ENCODE results near the gene IPO11.
A peak's percentile ranks its signal among the peaks of the same experiment; 100 is the strongest.

The IPO11 gene

DNA sequence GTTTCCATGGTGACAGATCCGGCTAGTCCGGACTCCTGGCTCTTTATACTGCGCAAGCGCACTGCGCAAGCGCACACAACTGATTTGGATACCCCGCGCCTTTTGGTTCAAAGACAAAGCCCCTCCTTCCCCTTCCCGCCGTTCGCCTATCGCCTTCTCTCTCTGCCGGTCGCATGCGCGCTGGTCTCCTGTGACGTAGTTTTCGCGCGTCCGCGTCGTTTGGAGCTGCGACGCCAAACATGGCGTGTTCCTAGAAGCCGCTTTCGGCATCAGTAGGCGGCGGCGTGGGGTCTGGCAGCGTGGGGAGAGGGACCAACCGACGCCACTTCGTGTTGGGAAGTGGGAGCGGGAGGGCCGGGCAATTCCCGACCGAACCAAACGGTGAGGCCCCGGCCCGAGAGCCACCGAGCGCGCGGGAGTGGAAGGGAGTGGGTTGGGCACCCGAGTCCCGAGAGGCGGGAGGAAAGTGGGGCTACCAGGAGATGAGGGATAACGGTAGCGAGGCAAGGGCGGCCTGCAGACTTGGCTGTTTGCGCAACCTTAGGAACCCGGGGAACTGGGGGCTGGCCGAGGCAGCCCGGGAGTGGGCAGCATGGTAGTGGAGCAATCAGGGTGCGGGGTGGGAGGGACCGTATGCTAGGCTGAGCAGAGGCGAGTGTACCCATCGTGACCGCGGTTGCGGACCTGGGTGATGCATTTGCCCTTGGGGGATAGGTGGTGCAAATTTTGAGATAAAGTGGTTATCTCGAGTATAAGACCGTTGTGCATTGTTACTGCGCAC, at the start of gene IPO11:
Gene IPO11, plus strand, starts transcription at position 215 of the 781 bp plus-strand sequence. CDS start 24,517 bp downstream, outside the sequence.
- peak; percentile 99 for FAIRE-seq

DNA sequence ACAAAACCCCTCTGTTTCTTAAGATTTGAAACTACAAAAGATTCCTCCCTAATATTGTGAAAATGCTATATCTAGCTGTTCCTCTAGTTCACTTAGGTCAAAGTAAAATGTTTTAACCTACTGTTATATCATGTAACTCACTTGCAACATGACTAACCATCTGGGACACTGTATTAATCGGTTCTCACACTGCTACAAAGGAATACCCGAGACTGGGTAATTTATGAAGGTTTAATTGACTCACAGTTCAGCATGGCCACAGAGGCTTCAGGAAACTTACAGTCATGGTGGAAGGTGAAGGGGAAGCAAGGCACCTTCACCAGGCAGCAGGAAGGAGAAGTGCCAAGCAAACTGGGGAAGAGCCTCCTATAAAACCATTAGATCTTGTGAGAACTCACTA, 43.5 kb upstream of the IPO11 start:
- no peak for FAIRE-seq

DNA sequence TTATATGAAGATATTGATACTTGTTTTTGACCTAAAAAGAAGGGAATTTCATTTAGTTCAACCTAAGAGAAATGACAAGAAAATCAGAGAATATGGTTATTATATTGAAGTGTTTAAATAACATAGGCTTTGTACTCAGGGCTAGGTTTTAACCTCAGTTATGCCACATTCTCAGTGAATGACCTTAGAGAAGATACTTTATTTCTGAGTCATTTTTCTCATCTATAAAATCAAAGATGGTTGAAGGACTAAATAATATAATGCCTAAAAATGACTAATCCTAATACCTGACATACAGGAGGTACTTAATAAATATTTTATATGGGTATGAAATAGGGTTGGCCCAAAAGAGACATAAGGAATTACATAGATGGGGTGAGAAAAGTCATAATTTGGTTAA, 41.2 kb upstream of the IPO11 start:
- no peak for FAIRE-seq

DNA sequence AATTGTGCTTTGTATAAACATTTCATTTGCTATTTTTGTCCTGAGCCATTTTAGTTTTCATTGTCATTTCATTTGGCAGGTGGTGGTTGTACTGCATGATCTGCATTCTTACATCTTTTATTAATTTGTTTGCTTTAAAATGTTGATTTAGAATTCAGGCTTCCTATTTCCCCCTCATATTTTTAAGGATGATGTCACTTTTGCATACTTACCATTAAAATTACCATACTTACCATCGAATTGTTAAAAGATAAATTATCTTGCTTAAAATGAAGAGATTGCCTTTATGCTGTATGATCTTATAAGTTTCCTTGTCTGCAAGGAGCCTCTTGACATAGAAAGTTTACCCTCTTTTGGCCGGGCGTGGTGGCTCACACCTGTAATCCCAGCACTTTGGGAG, 40.0 kb upstream of the IPO11 start:
- FAIRE-seq, result no peak

DNA sequence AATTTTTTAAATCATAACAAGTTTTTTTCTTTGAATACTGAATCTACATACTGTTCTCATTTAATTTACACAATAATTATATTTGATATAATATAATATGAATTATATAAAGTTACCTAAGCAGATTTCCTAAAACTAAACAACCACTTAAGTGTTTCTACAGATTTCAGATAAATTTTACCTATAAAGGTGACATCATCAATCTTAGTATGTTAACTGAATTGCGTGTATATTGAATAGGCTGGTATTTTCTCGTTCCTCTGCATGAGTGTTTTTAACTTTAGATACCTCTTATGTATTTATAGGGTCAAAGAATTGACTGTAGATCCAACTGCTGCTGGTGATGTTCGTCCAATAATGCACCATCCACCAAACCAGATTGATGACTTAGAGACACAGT, 39.2 kb upstream of the IPO11 start:
- FAIRE-seq, result no peak

DNA sequence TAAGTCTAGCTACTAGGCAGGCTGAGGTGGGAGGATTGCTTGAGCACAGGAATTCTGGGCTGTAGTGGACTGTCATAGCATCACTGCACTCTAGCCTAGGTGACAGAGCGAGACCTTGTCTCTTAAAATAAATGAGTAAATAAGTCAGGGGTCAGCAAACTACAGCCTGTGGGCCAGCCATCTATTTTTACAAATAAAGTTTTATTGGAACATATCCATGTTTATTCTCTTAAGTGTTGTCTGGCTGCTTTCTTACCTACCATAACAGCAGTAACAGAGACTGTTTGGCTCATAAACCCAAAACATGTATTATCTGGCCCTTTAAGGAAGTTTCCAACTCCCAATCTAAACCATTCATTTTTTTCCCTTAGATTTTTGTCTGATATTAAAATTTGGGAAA, 38.5 kb upstream of the IPO11 start:
- FAIRE-seq, result no peak

DNA sequence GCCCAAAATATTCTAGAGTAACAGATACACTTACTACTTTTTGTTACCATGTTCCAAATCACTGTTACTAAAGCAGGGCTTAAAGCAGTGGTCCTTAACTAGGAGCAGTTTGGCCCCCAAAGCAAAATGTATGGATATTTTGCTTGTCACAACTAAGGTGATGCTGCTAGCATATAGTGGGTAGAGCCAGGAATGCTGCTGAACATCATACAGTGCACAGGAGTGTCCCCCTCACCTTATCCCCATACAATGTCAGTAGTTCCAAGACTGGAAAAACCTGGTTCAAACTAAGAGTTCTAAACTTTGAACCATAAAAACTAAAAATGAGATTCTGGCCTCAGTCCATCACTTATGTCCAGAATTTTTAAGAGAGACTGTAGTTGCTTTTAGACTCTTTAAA, 36.9 kb upstream of the IPO11 start:
- FAIRE-seq, result no peak

DNA sequence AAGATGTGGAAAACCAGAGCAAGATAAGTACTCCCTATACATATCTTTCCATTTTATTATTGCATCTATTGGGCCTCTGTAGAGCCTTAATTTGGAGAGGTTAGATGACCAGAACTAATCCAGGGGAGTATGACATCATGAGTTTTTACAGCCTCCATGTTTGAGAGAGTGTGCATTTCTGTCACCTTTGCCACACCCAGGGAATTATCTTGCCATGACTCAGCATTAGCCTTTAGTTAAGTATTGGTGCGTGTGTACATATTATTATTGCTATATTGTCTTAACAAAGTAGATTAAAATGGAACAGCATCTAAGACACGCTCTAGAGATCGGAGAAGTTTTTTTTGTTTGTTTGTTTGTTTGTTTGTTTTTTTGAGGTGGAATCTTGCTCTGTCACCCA, 36.5 kb upstream of the IPO11 start:
- FAIRE-seq, result no peak

DNA sequence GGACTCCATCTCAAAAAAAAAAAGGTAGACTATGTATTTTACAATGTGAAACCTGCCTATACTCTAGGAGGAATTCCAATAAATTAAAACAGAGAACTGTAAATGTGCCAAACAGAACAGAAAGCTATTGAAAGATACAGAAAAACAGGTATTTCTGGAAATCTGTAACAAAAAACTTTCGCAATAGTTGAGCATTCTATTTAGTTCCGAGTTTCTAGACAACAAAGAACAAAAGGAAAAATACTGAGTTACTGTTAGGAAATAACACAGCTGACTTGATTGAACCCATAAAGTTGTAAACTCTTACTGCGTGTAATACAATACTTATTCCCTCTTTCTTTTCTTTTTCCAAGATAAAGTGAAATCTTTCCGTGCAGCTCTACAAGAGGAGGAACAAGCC, 27.4 kb upstream of the IPO11 start:
- no peak for FAIRE-seq

DNA sequence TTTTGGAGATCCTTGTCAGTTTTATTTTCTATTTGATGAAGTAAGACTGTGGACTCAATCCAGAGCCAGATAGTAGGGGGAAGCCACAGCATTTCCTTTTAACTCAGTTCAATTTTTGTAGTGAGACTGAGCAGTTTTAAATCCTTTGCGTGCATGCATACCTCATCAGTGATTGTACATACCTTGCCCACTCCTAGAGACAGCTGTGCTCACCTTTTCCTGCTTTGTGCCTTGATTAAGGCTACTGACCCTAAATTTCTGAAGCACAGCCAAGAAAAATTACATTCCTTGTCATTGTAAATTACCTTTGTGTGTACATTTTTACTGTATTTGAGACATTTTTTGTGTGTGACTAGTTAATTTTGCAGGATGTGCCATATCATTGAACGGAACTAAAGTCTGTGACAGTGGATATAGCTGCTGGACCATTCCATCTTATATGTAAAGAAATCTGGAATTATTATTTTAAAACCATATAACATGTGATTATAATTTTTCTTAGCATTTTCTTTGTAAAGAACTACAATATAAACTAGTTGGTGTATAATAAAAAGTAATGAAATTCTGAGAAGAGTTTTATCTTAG, 26.7 kb upstream of the IPO11 start:
- no peak for FAIRE-seq

DNA sequence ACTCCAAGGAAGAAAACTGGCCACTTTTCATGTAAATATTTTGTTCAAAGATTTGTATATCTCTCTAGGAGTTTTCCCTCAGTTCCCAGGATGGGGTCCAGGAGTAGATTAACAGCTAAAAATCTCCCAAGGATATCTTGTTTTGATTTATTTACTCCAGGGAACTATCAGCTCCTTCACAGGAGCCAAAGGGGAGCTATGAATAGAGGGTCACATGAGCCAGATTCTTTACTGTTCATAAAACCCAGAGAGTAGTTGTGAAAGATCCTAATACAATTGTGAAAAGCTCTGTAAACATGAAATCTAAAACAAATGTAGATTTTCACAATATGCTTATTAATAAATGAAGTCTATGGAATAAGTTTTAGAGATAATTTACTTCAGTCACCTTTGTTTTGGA, 25.7 kb upstream of the IPO11 start:
- no peak for FAIRE-seq

DNA sequence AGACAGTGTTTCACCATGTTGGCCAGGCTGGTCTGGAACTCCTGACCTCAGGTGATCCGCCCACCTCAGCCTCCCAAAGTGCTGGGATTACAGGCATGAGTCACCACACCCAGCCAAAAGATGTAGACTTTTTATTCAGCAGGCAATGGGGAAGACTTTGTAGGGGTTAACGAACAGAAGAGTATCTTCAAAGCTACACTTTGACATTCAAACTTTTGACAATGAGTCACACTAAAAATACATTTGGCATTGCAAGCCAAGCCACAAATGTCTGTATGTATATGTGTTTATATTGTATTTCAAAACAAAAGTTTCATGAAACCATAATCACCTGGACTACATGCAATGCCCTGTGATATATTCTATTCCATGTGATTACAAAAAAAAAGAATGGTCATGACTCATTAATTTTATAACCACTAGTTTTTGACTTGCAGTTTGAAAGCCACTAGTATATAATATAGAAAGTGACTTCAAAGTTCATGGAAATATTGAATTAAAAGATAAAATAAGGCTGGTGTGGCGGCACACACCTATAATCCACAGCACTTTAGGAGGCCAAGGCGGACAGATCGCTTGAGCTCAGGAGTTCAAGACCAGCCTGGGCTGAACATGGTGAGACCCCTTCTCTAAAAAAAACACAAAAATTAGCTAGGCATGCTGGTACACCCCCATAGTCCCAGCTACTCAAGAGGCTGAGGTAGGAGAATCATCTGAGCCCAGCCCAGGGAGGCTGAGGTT, 17.2 kb upstream of the IPO11 start:
- FAIRE-seq, result no peak

DNA sequence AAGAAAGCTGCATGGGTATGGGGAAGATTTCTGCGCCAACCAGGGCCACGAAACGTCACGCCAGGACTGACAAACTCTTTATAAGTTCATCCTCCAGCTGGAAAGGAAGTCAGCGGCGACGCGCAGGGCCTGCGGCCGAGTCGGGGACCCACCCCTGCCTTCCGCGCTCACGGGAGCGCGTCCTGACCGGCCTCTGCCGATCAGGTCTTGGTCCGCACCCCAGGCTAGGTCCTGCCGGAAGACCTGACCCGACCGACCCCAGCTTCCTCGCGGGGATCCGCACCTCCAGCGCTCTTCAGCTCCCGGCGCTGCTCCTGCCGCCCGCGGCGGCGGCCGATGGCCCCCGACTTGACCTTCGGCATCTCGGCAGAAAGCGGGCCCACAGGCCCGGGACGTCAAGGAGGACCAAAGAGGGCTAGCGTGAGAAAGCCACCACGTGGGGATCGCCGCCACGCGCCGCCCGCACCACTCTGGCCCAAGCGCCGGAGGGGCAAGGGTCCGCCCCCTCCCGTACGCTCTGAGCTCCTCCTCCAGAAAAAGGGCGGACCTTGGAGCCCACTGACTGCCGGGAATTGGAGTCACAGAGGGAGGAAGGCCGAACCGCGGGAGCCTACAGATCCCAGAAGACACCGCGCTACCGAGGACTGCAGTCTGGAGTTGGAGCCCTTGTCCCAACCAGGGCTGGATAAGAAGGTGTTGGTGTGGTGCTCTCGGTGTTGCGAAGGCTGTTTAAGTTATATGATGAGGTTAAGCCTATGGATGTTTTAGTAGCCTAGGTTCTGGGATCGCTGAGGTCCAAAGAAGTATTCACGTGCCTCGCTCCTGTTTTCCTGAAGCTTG, 8.9 kb upstream of the IPO11 start, which contains the start of gene DIMT1:
Gene DIMT1, minus strand, starts transcription at position 495 of the 840 bp plus-strand sequence. Its CDS starts 133 bp downstream, at position 362.
- FAIRE-seq, result peak; percentile 92

DNA sequence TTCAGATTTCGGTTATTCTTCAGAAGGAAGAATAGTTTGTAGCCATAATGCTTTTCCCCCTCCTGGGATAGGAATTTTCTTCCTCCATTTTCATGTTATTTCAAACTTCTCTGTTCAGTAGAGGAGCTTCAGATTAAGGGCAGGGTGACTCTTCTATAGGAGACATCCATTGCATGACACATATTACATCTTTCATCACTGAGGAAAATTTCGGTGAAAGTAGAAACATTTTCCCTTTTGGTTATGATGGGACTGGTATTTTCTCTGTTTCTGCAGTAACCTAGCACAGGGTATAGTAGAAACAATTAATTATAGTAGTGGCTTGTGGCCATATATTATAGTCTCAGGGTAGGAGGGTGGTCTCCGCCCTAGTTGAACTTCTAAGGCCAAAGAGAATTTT, 1.1 kb downstream of the IPO11 start:
- FAIRE-seq, result no peak

DNA sequence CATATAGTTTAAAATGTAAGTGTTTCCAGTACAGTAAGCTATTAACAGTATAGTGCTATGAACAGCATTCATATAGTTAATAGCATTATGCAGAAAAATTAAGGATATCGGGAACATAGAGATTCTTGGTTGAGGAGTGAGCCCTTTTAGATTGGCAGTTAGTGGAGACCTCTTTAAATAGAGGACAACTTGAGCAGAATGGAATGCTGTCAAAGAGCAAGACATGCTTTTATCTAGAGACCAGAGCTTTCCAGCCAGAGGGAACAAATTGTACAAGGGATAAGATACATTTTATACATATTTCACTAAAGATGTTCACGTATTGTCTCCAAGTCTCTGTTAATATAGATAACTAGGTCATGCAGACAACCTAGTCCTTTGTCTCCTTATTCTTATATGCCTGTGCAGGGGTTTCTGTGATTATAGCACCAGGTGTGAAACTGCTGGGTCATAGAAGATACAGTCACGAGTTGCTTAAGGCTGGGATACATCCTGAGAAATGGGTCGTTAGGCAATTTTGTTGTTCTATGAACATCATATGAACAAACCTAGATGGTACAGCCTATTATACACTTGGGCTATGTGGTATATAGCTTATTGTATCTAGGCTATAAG, 6.0 kb downstream of the IPO11 start:
- FAIRE-seq, result no peak

DNA sequence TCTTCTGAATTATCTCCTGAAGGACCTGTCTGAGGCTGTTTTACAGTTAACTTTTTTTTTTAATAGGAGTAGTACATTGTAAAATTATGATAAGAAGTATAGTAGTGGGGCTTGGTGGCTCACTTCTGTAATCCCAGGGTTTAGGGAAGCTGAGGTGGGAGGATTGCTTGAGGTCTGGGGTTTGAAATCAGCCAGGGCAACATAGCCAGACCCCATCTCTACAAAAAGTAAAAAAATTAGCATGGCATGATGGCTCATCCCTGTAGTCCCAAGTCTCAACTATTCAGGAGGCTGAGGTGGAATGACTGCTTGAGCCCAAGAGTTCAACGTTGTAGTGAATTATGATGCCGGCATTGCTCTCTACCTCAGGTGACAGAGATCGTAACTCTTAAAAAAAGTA, 7.0 kb downstream of the IPO11 start:
- no peak for FAIRE-seq

DNA sequence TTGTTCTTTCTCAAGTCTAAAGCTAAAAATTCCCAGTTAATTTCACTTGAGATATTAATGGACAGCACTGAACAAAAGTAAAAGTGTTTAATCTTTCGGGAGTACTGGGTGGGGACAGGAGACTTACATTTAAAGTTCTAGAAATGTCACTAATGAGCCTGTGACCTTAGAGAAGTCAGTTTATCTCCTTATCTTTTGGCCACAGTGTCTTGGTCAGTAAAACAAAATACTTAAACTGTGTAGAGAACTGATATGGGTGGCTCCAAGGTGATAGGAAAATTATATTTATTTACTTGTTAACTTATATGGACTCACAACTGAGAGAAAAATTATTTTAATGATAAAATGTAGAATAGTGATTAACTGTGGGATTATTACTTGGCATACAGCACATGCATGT, 8.9 kb downstream of the IPO11 start:
- no peak for FAIRE-seq

DNA sequence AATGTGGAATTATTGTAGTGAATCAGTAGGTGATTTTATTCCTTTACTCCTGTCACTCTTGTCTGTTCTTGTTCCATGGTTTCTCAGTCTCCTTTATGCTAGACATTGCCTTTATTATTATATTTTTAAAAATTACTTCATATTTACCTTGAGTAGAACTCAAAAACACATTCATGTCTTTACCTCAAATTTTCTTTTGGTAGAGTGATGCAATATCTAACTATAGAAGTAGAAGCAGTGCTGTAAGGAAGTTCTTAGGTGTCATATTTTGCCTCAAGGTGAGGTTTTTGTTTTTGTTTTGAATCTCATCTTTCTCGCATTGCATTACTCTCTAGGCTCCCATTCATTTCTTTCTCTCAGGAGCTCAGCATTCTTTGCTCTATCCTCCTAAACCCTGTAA, 12.2 kb downstream of the IPO11 start:
- no peak for FAIRE-seq

DNA sequence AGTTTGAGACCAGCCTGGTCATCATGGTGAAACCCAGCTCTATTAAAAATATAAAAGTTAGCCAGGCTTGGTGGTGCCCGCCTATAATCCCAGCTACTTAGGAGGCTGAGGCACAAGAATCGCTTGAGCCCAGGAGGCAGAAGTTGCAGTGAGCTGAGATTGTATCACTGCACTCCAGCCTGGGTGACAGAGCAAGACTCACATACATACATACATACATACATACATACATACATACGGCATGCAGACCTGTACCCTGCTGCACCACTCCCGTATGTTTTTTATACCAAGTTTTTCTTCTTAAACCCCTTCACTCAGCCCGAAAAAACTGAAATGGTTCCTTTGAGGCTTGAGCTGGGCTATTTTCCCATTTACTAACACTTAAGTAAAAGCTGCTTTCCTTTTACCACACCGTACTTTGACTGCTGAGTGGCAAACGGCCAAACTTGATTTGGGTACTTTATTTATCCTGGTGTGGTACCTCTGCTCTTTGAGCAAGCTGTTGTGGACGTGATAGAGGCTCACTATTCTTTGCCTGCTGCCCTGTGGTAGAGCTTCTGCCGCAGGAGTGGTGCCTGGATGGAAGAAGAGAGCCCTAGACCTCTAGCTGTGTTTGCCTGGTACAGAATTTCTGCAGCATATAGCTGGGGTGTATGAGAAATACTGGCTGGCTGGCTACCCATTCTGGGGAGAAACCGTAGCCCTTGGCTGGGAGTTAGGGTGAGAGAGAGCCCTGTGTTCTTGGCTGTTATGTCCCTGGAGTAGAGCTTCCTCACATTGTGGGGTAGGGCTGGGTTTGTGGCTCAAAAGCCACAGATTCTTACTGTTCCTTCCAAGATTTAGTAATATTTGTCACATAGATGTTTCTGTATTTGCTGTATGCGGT, 19.4 kb downstream of the IPO11 start:
- no peak for FAIRE-seq

DNA sequence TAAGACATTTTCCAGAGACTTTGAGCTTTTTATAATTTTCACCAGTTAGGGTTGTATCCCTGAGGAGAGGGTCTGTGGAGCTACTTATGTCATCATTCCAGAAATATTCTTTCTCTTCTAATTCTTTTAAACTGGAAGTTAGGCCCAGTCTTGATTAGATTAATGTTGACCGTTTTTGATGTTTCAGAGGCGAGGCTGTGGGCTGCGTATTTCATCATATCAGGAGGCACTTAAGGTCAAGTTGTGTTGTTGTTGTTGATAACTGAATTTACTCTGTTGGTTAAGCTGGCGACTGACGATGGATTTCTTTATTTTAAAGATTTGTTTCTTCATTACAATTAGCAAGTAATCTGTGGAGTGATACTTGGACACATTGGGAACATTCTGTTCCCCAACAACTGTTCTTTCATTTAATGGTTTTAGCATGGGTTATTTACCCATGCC, 20.1 kb downstream of the IPO11 start:
- no peak for FAIRE-seq

DNA sequence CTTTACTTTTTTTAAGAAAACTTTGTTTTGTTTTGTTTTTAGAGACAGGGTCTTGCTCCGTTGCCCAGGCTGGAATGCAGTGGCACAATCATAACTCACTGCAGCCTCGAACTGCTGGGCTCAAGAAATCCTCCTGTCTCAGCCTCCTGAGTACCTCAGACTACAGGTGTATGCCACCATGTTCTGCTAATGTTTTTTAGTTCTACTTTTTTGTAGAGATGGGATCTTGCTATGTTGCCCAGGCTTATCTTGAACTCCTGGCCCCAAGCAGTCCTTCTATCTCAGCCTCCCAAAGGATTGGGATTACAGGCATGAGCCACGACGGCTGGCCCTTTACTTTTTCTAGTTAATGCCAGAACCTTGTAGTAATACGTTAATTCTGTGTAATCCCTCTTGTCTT, 36.0 kb downstream of the IPO11 start:
- no peak for FAIRE-seq

All from endometrium (tissue), 2 donors.